Pancreas (tissue), 10 donors: Measurements from ENCODE around the gene MMP23B. TPM values are rescaled to one million over a fixed set of nuclear protein-coding genes. Genes with fewer than 3 reads are reported as not detected.

Source experiments
- ATAC-seq, 4 donors: fragments of 200-7000 bp; cut with Tn5 transposase; one replicate each; pipeline versions ENCODE4 v1.8.0 to v1.9.1; 2020; ENCODE audit warnings: mild to moderate bottlenecking in 4 of 4, moderate library complexity in 4 of 4
- DNase-seq, 6 donors: peaks; one replicate each; pipeline ENCODE4 v3.0.0-alpha.2; 2020
- FAIRE-seq: peaks from 2 replicates; lab custom pipeline; 2012; peaks lifted over from hg19 to GRCh38; lab: Jason Lieb, UNC
- H3K27ac ChIP-seq, 4 donors: fragments of 200-600 bp; sonication (generic); 1 replicate in 3 of 4; 2 replicates in 1 of 4; pipeline versions ENCODE4 v1.5.0 to v1.8.0; 2020
- H3K27me3 ChIP-seq, 4 donors: fragments of 200-600 bp; one replicate each; pipeline ENCODE4 v1.8.0; 2021
- H3K36me3 ChIP-seq, 3 donors: fragments of 200-600 bp; sonication (generic) in 1 of 3; one replicate each; pipeline versions ENCODE4 v1.5.0 to v1.8.0; 2020 to 2021
- H3K4me1 ChIP-seq, 3 donors: fragments of 200-600 bp; one replicate each; pipeline ENCODE4 v1.8.0; 2021
- H3K4me3 ChIP-seq, 4 donors: fragments of 200-600 bp; sonication (generic) in 2 of 4; one replicate each; pipeline versions ENCODE4 v1.5.0 to v1.8.0; 2020 to 2021
- H3K9me3 ChIP-seq, 4 donors: fragments of 200-600 bp; one replicate each; pipeline ENCODE4 v1.8.0; 2021
- WGBS, 2 donors: extraction: QIAGEN DNeasy Blood & Tissue Kit; methylation state at CpG; one replicate each; pipeline ENCODE4 v1.1.7; 2013; 5-methylcytosine and 5-hydroxymethylcytosine counted together
- intact Hi-C, 3 donors: fragments of 100-400 bp; cut with DNase I; formaldehyde crosslinking; loops; one replicate each; pipeline versions ENCODE4 v1.11.1 to v1.14.2; 2022
- polyA plus RNA-seq, 2 donors: library from polyadenylated mRNA; stranded (reverse); fragments of 200-250 nt; gene quantifications; one replicate each; pipeline ENCODE4 v1.2.3, GENCODE V29; 2013
- total RNA-seq, 6 donors: library from RNA; stranded (reverse); fragmentation: NEBNext Ultra II Directional in 4 of 6; extraction: Animal tissue kit (Norgen Biotek cat#: 25700) in 4 of 6; gene quantifications; one replicate each; pipeline versions ENCODE4 v1.2.1 to v1.2.4, GENCODE V29; 2021 to 2023
- TF ChIP-seq, protein P1 (sequence below), 4 donors: fragments of 200-600 bp; sonication (generic) in 3 of 4; IDR thresholded peaks; one replicate each; pipeline versions ENCODE4 v1.5.0 to v1.8.0; 2021; ENCODE audit warnings: antibody characterized with exemption in 4 of 4
- donor health status: healthy with polysubstance abuse.
- donor health status: DM: no; HTN: no; CAD: no; lungs with moderate emphysema.
- donor health status: DM: no; HTN: no; CAD: no.
- donor health status: control.
- donor health status: control.
- donor health status: Bipolar disorder and iron deficiency.
- donor health status: DM: yes; HTN: yes; CAD: no.
- donor health status: DM: no; HTN: no; CAD: no.
- donor health status: DM: no; HTN: no; CAD: no.
- donor health status: DM: yes; HTN: yes; CAD: no.

Gene MMP23B
- total and polyA plus RNA-seq, 8 donors, result 0.46 to 12.3 (median 1.6) TPM

- H3K9me3 ChIP-seq, result no peaks in the 10 kb centered on the region
- intact Hi-C loops, result no loop called here
- ATAC-seq, result peak; percentile 36 to 76 (median 72)
- WGBS, 2 donors, result 61 to 62% methylated on average over 24 of the region's 24 CpGs
- no peaks in the 10 kb centered on the region for H3K36me3 ChIP-seq
- H3K4me1 ChIP-seq, result peaks cover 0 to 3% (median 0%) of the 10 kb centered on the region in 3 donors
- TF ChIP-seq, protein P1, sequence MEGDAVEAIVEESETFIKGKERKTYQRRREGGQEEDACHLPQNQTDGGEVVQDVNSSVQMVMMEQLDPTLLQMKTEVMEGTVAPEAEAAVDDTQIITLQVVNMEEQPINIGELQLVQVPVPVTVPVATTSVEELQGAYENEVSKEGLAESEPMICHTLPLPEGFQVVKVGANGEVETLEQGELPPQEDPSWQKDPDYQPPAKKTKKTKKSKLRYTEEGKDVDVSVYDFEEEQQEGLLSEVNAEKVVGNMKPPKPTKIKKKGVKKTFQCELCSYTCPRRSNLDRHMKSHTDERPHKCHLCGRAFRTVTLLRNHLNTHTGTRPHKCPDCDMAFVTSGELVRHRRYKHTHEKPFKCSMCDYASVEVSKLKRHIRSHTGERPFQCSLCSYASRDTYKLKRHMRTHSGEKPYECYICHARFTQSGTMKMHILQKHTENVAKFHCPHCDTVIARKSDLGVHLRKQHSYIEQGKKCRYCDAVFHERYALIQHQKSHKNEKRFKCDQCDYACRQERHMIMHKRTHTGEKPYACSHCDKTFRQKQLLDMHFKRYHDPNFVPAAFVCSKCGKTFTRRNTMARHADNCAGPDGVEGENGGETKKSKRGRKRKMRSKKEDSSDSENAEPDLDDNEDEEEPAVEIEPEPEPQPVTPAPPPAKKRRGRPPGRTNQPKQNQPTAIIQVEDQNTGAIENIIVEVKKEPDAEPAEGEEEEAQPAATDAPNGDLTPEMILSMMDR (IDR thresholded peaks at IDR 0.05), result no peak
- no peak overlapping the region for H3K4me3 ChIP-seq
- no peak for FAIRE-seq
- no peaks in the 10 kb centered on the region for H3K27me3 ChIP-seq
- DNase-seq, result peak in 4 of 6 donors; percentile 19 to 69 (median 55)
- H3K27ac ChIP-seq, result peak overlapping the region in 2 of 4 donors; percentile 2 to 28
Observed at GRCh38 chr1:1678581-1679380, 46.8 kb downstream of the MMP23B start.

DNA sequence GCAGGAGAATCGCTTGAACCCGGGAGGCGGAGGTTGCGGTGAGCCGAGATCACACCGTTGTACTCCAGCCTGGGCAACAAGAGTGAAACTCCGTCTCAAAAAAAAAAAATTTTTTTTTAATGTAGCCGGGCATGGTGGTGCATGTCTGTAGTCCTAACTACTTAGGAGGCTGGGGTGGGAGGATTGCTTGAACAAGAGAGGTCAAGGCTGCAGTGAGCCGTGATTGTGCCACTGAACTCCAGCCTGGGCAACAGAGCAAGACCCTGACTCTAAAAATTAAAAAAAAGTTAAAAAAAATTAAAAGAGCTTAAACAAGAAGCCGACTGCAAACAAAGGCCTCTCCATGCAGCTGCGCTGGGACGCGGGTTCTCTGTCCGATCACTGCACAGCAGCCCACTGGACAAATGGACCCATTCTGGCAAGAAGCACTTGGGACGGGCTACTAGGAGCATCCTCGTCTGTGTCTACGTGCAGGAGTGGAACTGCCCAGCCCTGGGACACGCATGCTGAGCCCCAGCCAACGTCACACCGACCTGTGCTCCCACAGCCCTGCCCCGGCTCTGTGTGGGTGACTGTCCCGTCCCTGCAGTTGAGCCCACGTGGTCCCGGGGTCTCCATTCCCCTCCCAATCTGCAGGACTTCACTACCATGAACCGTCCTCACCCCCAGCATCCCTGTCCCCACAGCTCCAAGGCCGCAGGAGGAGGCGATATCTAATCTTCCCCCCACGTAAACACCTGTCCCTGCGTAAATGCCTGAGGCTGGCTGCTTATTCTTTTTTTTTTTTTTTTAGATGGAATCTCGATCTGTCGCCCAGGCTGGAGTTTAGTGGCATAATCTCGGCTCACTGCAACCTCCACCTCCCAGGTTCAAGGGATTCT is 48.3 kb downstream of the MMP23B start:
- FAIRE-seq, result no peak
- Histone ChIP-seq H3K9me3 (no peaks in the 10 kb centered on the region), H3K4me3 (no peak overlapping the region), H3K27ac (no peak overlapping the region), H3K36me3 (no peaks in the 10 kb centered on the region), H3K27me3 (no peaks in the 10 kb centered on the region), H3K4me1 (peaks cover 0 to 3% (median 0%) of the 10 kb centered on the region in 3 donors)
- ATAC-seq, result no peak
- WGBS, 2 donors, result 73 to 78% methylated on average over 32 of the region's 32 CpGs
- intact Hi-C loops, result no loop called here
- peak in 1 of 6 donors; percentile 52 for DNase-seq
- TF ChIP-seq, protein P1 (IDR thresholded peaks at IDR 0.05), result no peak

GRCh38 chr1:1680912-1681273 is 48.9 kb downstream of the MMP23B start:
- Histone ChIP-seq H3K9me3 (no peaks in the 10 kb centered on the region), H3K27me3 (no peaks in the 10 kb centered on the region), H3K4me3 (no peak overlapping the region), H3K4me1 (peaks cover 0 to 3% (median 0%) of the 10 kb centered on the region in 3 donors), H3K36me3 (no peaks in the 10 kb centered on the region), H3K27ac (no peak overlapping the region)
- ATAC-seq (peak in 3 of 4 donors; percentile 24 to 51 (median 31)), DNase-seq (peak in 1 of 6 donors; percentile 21), FAIRE-seq (no peak)
- intact Hi-C loops, result no loop called here
- TF ChIP-seq, protein P1 (IDR thresholded peaks at IDR 0.05), result no peak
- 39 to 45% methylated on average over 11 of the region's 11 CpGs for WGBS, 2 donors

DNA sequence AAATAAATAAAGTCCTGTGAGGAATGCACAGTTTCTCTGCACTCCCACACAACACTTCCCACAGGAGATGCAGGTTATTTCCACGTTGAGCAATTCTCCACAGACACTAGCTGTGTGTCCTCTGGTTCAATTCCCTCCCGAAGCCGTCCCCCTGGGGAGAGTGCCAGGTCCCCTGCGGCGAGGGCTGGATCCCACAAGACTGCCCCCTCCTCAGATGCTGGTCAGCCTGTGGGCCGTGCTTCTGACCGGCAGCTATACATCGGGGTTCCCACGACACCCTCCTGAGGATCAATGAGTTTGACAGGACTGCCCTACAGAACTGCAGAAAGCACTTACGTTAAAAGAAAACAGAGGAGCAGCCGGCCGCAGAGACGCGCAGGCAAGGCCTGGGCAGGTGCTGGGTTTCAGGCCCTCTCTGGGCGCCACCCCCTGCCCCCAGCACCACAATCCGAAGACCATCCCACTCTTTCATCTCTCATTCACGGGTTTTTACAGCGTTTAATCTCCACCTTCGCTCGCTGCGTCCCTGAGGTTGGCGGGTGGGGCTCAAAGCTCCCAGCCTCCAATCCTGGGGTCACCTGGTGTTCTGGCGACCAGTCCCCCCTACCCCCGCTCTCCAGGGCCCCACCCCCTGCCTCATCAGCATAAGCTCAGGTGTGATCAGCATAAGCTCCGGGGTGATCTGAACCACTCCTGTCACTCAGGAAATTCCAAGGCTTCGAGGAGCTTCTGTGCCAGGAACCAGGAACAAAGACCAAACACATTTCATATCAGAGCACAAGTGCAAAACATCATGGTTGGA is 51.3 kb downstream of the MMP23B start:
- DNase-seq, result peak in 1 of 6 donors; percentile 52
- WGBS, 2 donors, result 72 to 75% methylated on average over 26 of the region's 26 CpGs
- TF ChIP-seq, protein P1 (IDR thresholded peaks at IDR 0.05), result no peak
- H3K4me3 ChIP-seq, result no peak overlapping the region
- no peak overlapping the region for H3K27ac ChIP-seq
- H3K4me1 ChIP-seq, result peaks cover 0 to 3% (median 0%) of the 10 kb centered on the region in 3 donors
- no peaks in the 10 kb centered on the region for H3K27me3 ChIP-seq
- no peaks in the 10 kb centered on the region for H3K9me3 ChIP-seq
- intact Hi-C loops, result no loop called here
- no peak for FAIRE-seq
- no peak for ATAC-seq
- no peaks in the 10 kb centered on the region for H3K36me3 ChIP-seq

Other genes starting within 250 kb of the MMP23B start
- 100 to 1,000 TPM in 1 of 6 donors, 10 to 100 TPM in 5; 49.2 to 124 (median 77.1) TPM for gene CCNL2, start 232.8 kb upstream of the MMP23B start, total RNA-seq
- gene CCNL2, start 232.8 kb upstream of the MMP23B start, polyA plus RNA-seq, result 100 to 1,000 TPM; 270 to 409 TPM
- gene MRPL20, start 224.9 kb upstream of the MMP23B start, total RNA-seq, result 10 to 100 TPM; 42.1 to 71.8 (median 49.1) TPM
- 100 to 1,000 TPM in 1 of 2 donors, 10 to 100 TPM in 1; 69.0 to 121 TPM for gene MRPL20, start 224.9 kb upstream of the MMP23B start, polyA plus RNA-seq
- gene ANKRD65, start 210.9 kb upstream of the MMP23B start, total RNA-seq, result 10 to 100 TPM in 3 of 6 donors, 1 to 10 TPM in 3; 2.3 to 16.1 (median 10.7) TPM
- gene ANKRD65, start 210.9 kb upstream of the MMP23B start, polyA plus RNA-seq, result 10 to 100 TPM; 22.1 to 41.8 TPM
- 100 to 1,000 TPM in 2 of 6 donors, 10 to 100 TPM in 4; 25.4 to 138 (median 52.9) TPM for gene VWA1, start 196.5 kb upstream of the MMP23B start, total RNA-seq
- gene VWA1, start 196.5 kb upstream of the MMP23B start, polyA plus RNA-seq, result 10 to 100 TPM; 53.3 to 58.7 TPM
- 1 to 10 TPM; 2.4 to 9.5 (median 5.8) TPM for gene ATAD3C, start 182.5 kb upstream of the MMP23B start, total RNA-seq
- 10 to 100 TPM; 11.4 to 22.0 TPM for gene ATAD3C, start 182.5 kb upstream of the MMP23B start, polyA plus RNA-seq
- 10 to 100 TPM in 4 of 6 donors, 1 to 10 TPM in 2; 4.4 to 14.1 (median 11.5) TPM for gene ATAD3B, start 160.4 kb upstream of the MMP23B start, total RNA-seq
- 10 to 100 TPM; 57.2 to 78.9 TPM for gene ATAD3B, start 160.4 kb upstream of the MMP23B start, polyA plus RNA-seq
- 10 to 100 TPM in 5 of 6 donors, 1 to 10 TPM in 1; 8.0 to 18.0 (median 14.8) TPM for gene ATAD3A, start 120.0 kb upstream of the MMP23B start, total RNA-seq
- 10 to 100 TPM; 22.5 to 33.8 TPM for gene ATAD3A, start 120.0 kb upstream of the MMP23B start, polyA plus RNA-seq
- gene TMEM240, start 91.5 kb upstream of the MMP23B start, total RNA-seq, result 1 to 10 TPM in 1 of 6 donors, under 1 TPM in 4, not detected in 1; 0.22 to 1.0 (median 0.49) TPM
- gene TMEM240, start 91.5 kb upstream of the MMP23B start, polyA plus RNA-seq, result 1 to 10 TPM; 2.5 to 3.6 TPM
- 10 to 100 TPM; 49.2 to 63.2 (median 54.4) TPM for gene SSU72, start 57.3 kb upstream of the MMP23B start, total RNA-seq
- gene SSU72, start 57.3 kb upstream of the MMP23B start, polyA plus RNA-seq, result 10 to 100 TPM; 57.9 to 74.3 TPM
- 1 to 10 TPM in 2 of 6 donors, under 1 TPM in 4; 0.28 to 2.4 (median 0.71) TPM for gene FNDC10, start 32.0 kb upstream of the MMP23B start, total RNA-seq
- 1 to 10 TPM; 1.6 to 2.3 TPM for gene FNDC10, start 32.0 kb upstream of the MMP23B start, polyA plus RNA-seq
- 10 to 100 TPM; 27.4 to 60.8 (median 32.4) TPM for gene MIB2, start 16.7 kb upstream of the MMP23B start, total RNA-seq
- 100 to 1,000 TPM; 140 to 253 TPM for gene MIB2, start 16.7 kb upstream of the MMP23B start, polyA plus RNA-seq
- 10 to 100 TPM in 4 of 6 donors, 1 to 10 TPM in 2; 9.0 to 11.1 (median 10.6) TPM for gene CDK11B, start 26.8 kb downstream of the MMP23B start, total RNA-seq
- gene CDK11B, start 26.8 kb downstream of the MMP23B start, polyA plus RNA-seq, result 10 to 100 TPM; 28.8 to 31.8 TPM
- gene SLC35E2B, start 60.6 kb downstream of the MMP23B start, total RNA-seq, result 10 to 100 TPM; 12.1 to 45.4 (median 24.0) TPM
- gene SLC35E2B, start 60.6 kb downstream of the MMP23B start, polyA plus RNA-seq, result 10 to 100 TPM; 23.4 to 26.0 TPM
- 10 to 100 TPM; 13.2 to 22.0 (median 16.7) TPM for gene CDK11A, start 92.2 kb downstream of the MMP23B start, total RNA-seq
- gene CDK11A, start 92.2 kb downstream of the MMP23B start, polyA plus RNA-seq, result 100 to 1,000 TPM in 1 of 2 donors, 10 to 100 TPM in 1; 63.5 to 111 TPM
- gene NADK, start 146.3 kb downstream of the MMP23B start, total RNA-seq, result 10 to 100 TPM; 27.8 to 55.9 (median 39.0) TPM
- gene NADK, start 146.3 kb downstream of the MMP23B start, polyA plus RNA-seq, result 10 to 100 TPM; 46.9 to 63.3 TPM